ENCODE data around the gene OR1M1. TPM values are rescaled to one million over a fixed set of nuclear protein-coding genes. Genes with fewer than 3 reads are reported as not detected.
"Not testable (repeated sequence)": the region's sequence is repeated elsewhere in the genome, so short reads cannot be mapped to it uniquely, and the experiment has no call there.

Gene OR1M1
- not detected for total RNA-seq

GRCh38 chr19:9086761-9087160 lies at the start of gene OR1M1:
Gene OR1M1, plus strand, starts transcription at chr19:9087061. Its CDS starts 6,184 bp downstream, at chr19:9093245.
- Mint-ChIP-seq H3K9me3 (peaks cover 1% of the 10 kb centered on the region), H3K27me3 (peaks cover 6% of the 10 kb centered on the region), H3K27ac (no peak within 1 kb of the TSS), H3K4me3 (no peak within 1 kb of the TSS), H3K4me1 (no peaks in the 10 kb centered on the region), H3K36me3 (no peaks in the 10 kb centered on the region)
- POLR2A ChIA-PET = interaction anchor here (0.5 kb wide), 1 partner anchor 717 kb away, joined by 3 read pairs; no protein-coding TSS in a partner anchor
- no peak for ATAC-seq (ENCODE audit: low read depth)
- DNase-seq = no peak

- POLR2A ChIA-PET = no interaction called here
- no peaks in the 10 kb centered on the region for H3K36me3 Mint-ChIP-seq
- no peak overlapping the region for H3K4me3 Mint-ChIP-seq
- H3K9me3 Mint-ChIP-seq = no peaks in the 10 kb centered on the region
- H3K4me1 Mint-ChIP-seq = no peaks in the 10 kb centered on the region
- ATAC-seq (ENCODE audit: low read depth) = no peak
- H3K27me3 Mint-ChIP-seq = no peaks in the 10 kb centered on the region
- no peak for DNase-seq
- H3K27ac Mint-ChIP-seq = no peak overlapping the region
Observed at GRCh38 chr19:9037400-9038062, 49.3 kb upstream of the OR1M1 start.

- no peaks in the 10 kb centered on the region for H3K4me1 Mint-ChIP-seq
- POLR2A ChIA-PET = no interaction called here
- H3K36me3 Mint-ChIP-seq = no peaks in the 10 kb centered on the region
- H3K27ac Mint-ChIP-seq = no peak overlapping the region
- no peak overlapping the region for H3K4me3 Mint-ChIP-seq
- DNase-seq (no peak), ATAC-seq (ENCODE audit: low read depth) (no peak)
- H3K27me3 Mint-ChIP-seq = no peaks in the 10 kb centered on the region
- no peaks in the 10 kb centered on the region for H3K9me3 Mint-ChIP-seq
Observed at GRCh38 chr19:9039728-9040127, 47.1 kb upstream of the OR1M1 start.

GRCh38 chr19:9040131-9040530 lies 46.7 kb upstream of the OR1M1 start:
- H3K36me3 Mint-ChIP-seq = no peaks in the 10 kb centered on the region
- ATAC-seq (ENCODE audit: low read depth) (no peak), DNase-seq (no peak)
- no peaks in the 10 kb centered on the region for H3K9me3 Mint-ChIP-seq
- no peak overlapping the region for H3K27ac Mint-ChIP-seq
- no peaks in the 10 kb centered on the region for H3K4me1 Mint-ChIP-seq
- H3K4me3 Mint-ChIP-seq = no peak overlapping the region
- no peaks in the 10 kb centered on the region for H3K27me3 Mint-ChIP-seq
- POLR2A ChIA-PET = no interaction called here

- Mint-ChIP-seq H3K9me3 (no peaks in the 10 kb centered on the region), H3K27ac (no peak overlapping the region), H3K27me3 (no peaks in the 10 kb centered on the region), H3K36me3 (no peaks in the 10 kb centered on the region), H3K4me1 (no peaks in the 10 kb centered on the region), H3K4me3 (no peak overlapping the region)
- no peak for DNase-seq
- no peak for ATAC-seq (ENCODE audit: low read depth)
- POLR2A ChIA-PET = no interaction called here
Observed at GRCh38 chr19:9041023-9041422, 45.8 kb upstream of the OR1M1 start.

- ATAC-seq (ENCODE audit: low read depth) = no peak
Observed at GRCh38 chr19:9043524-9043923, 43.3 kb upstream of the OR1M1 start.

GRCh38 chr19:9044449-9044848 lies 42.4 kb upstream of the OR1M1 start:
- Mint-ChIP-seq H3K4me3 (no peak overlapping the region), H3K27me3 (no peaks in the 10 kb centered on the region), H3K27ac (no peak overlapping the region), H3K4me1 (no peaks in the 10 kb centered on the region), H3K9me3 (no peaks in the 10 kb centered on the region), H3K36me3 (no peaks in the 10 kb centered on the region)
- POLR2A ChIA-PET = no interaction called here
- DNase-seq (no peak), ATAC-seq (ENCODE audit: low read depth) (no peak)

More at GRCh38 chr19:9043524-9043923, 43.3 kb upstream of the OR1M1 start:
- Mint-ChIP-seq H3K4me3 (no peak overlapping the region), H3K27me3 (no peaks in the 10 kb centered on the region), H3K27ac (no peak overlapping the region), H3K36me3 (no peaks in the 10 kb centered on the region), H3K9me3 (no peaks in the 10 kb centered on the region), H3K4me1 (no peaks in the 10 kb centered on the region)
- POLR2A ChIA-PET = interaction anchor here (0.6 kb wide), 1 partner anchor 26 kb away, joined by 3 read pairs; no protein-coding TSS in a partner anchor
- DNase-seq = no peak

- no peaks in the 10 kb centered on the region for H3K9me3 Mint-ChIP-seq
- DNase-seq (no peak), ATAC-seq (ENCODE audit: low read depth) (no peak)
- H3K4me1 Mint-ChIP-seq = no peaks in the 10 kb centered on the region
- H3K27ac Mint-ChIP-seq = no peak overlapping the region
- POLR2A ChIA-PET = interaction anchor here (0.6 kb wide), 1 partner anchor 621 kb away, joined by 3 read pairs; no protein-coding TSS in a partner anchor
- no peaks in the 10 kb centered on the region for H3K36me3 Mint-ChIP-seq
- H3K27me3 Mint-ChIP-seq = no peaks in the 10 kb centered on the region
- H3K4me3 Mint-ChIP-seq = no peak overlapping the region
Observed at GRCh38 chr19:9046694-9047093, 40.2 kb upstream of the OR1M1 start.

GRCh38 chr19:9052894-9053293 lies 34.0 kb upstream of the OR1M1 start:
- Mint-ChIP-seq H3K36me3 (no peaks in the 10 kb centered on the region), H3K27me3 (no peaks in the 10 kb centered on the region), H3K9me3 (peaks cover 1% of the 10 kb centered on the region), H3K4me3 (no peak overlapping the region), H3K4me1 (peaks cover 3% of the 10 kb centered on the region), H3K27ac (no peak overlapping the region)
- ATAC-seq (ENCODE audit: low read depth) (no peak), DNase-seq (no peak)
- POLR2A ChIA-PET = no interaction called here

- H3K27me3 Mint-ChIP-seq; H3K4me1 Mint-ChIP-seq; DNase-seq; H3K27ac Mint-ChIP-seq; H3K4me3 Mint-ChIP-seq; H3K9me3 Mint-ChIP-seq; POLR2A ChIA-PET; H3K36me3 Mint-ChIP-seq; ATAC-seq (ENCODE audit: low read depth): not testable (repeated sequence)
Observed at GRCh38 chr19:9053674-9054073, 33.2 kb upstream of the OR1M1 start.

- H3K36me3 Mint-ChIP-seq = no peaks in the 10 kb centered on the region
- H3K27me3 Mint-ChIP-seq = no peaks in the 10 kb centered on the region
- peaks cover 4% of the 10 kb centered on the region for H3K4me1 Mint-ChIP-seq
- H3K4me3 Mint-ChIP-seq = no peak overlapping the region
- ATAC-seq (ENCODE audit: low read depth) (no peak), DNase-seq (no peak)
- POLR2A ChIA-PET = no interaction called here
- peaks cover 1% of the 10 kb centered on the region for H3K9me3 Mint-ChIP-seq
- no peak overlapping the region for H3K27ac Mint-ChIP-seq
Observed at GRCh38 chr19:9054207-9054606, 32.7 kb upstream of the OR1M1 start.

- POLR2A ChIA-PET = no interaction called here
- Mint-ChIP-seq H3K36me3 (no peaks in the 10 kb centered on the region), H3K27ac (no peak overlapping the region), H3K9me3 (peaks cover 1% of the 10 kb centered on the region), H3K4me3 (no peak overlapping the region), H3K4me1 (peaks cover 4% of the 10 kb centered on the region), H3K27me3 (no peaks in the 10 kb centered on the region)
- no peak for DNase-seq
- ATAC-seq (ENCODE audit: low read depth) = no peak
Observed at GRCh38 chr19:9054765-9055164, 32.1 kb upstream of the OR1M1 start.

- H3K9me3 Mint-ChIP-seq; H3K27me3 Mint-ChIP-seq; DNase-seq; H3K4me3 Mint-ChIP-seq; ATAC-seq (ENCODE audit: low read depth); POLR2A ChIA-PET; H3K27ac Mint-ChIP-seq; H3K36me3 Mint-ChIP-seq; H3K4me1 Mint-ChIP-seq: not testable (repeated sequence)
Observed at GRCh38 chr19:9056131-9056530, 30.7 kb upstream of the OR1M1 start.

- POLR2A ChIA-PET = no interaction called here
- H3K4me1 Mint-ChIP-seq = peaks cover 4% of the 10 kb centered on the region
Observed at GRCh38 chr19:9057505-9058258, 29.2 kb upstream of the OR1M1 start.

More at GRCh38 chr19:9057505-9058258, 29.2 kb upstream of the OR1M1 start:
- DNase-seq (no peak), ATAC-seq (ENCODE audit: low read depth) (no peak)
- Mint-ChIP-seq H3K36me3 (no peaks in the 10 kb centered on the region), H3K9me3 (peaks cover 1% of the 10 kb centered on the region), H3K27me3 (no peaks in the 10 kb centered on the region), H3K4me3 (no peak overlapping the region), H3K27ac (no peak overlapping the region)
